A673 (cell line): ENCODE results near the gene WDR43.

Source experiments
- EZH2 ChIP-seq: fragments of 200-600 bp; sonication (generic); IDR thresholded peaks from 2 replicates; pipeline ENCODE4 v1.6.1; 2017; ENCODE audit warnings: borderline replicate concordance, low read depth, mild to moderate bottlenecking, mixed read lengths, antibody characterized with exemption, low read length; ENCODE audit not compliant: poor library complexity, severe bottlenecking
- TF ChIP-seq, protein P1 (sequence below): fragments of 300-800, 200-600 bp; sonication (generic); conservative IDR thresholded peaks from 2 replicates; pipeline ENCODE4 v1.5.1; 2017; ENCODE audit warnings: low read depth, mild to moderate bottlenecking, antibody characterized with exemption, low read length, moderate library complexity, mixed read lengths

DNA sequence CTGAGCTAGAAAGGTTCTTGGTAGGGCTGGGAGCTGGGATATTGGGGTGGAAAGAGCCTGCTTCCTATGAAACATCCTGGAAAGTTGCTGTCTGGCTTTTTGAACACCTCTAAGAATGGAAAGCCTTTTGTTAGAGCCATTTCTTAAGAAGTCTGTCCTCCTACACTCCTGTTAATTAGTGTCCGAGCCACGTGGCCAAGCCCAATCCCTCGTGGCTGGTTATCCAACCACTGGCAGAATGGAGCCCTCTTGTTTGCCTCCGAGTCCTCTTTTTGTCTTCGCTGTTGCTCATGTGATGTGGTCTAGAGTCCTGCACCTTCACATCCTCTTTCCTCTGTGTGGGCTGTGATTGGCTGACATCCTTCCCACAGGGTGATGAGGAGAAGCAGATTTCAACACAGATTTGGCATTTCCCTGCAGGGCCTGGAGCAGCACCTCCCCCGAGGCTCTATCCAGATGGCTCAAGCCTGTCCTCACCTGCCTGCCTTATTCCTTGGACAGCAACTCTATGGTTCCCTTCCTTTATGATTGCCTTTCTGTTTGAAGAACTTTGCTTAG is 78.4 kb downstream of the WDR43 start:
- TF ChIP-seq, protein P1, sequence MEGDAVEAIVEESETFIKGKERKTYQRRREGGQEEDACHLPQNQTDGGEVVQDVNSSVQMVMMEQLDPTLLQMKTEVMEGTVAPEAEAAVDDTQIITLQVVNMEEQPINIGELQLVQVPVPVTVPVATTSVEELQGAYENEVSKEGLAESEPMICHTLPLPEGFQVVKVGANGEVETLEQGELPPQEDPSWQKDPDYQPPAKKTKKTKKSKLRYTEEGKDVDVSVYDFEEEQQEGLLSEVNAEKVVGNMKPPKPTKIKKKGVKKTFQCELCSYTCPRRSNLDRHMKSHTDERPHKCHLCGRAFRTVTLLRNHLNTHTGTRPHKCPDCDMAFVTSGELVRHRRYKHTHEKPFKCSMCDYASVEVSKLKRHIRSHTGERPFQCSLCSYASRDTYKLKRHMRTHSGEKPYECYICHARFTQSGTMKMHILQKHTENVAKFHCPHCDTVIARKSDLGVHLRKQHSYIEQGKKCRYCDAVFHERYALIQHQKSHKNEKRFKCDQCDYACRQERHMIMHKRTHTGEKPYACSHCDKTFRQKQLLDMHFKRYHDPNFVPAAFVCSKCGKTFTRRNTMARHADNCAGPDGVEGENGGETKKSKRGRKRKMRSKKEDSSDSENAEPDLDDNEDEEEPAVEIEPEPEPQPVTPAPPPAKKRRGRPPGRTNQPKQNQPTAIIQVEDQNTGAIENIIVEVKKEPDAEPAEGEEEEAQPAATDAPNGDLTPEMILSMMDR = no peak
- TF ChIP-seq EZH2 = no peak
